Stimulated activated CD8-positive, alpha-beta memory T cell treated with anti-CD3 and anti-CD28 coated beads, Interleukin-4, amount 100 ng/mL, for 24 hours (primary cell): ENCODE data around the gene KCNG1.

Experiments used
- DNase-seq: peaks from one replicate; pipeline ENCODE4 v3.0.0-alpha.2; 2020; ENCODE audit warnings: low read depth

The KCNG1 gene

DNA sequence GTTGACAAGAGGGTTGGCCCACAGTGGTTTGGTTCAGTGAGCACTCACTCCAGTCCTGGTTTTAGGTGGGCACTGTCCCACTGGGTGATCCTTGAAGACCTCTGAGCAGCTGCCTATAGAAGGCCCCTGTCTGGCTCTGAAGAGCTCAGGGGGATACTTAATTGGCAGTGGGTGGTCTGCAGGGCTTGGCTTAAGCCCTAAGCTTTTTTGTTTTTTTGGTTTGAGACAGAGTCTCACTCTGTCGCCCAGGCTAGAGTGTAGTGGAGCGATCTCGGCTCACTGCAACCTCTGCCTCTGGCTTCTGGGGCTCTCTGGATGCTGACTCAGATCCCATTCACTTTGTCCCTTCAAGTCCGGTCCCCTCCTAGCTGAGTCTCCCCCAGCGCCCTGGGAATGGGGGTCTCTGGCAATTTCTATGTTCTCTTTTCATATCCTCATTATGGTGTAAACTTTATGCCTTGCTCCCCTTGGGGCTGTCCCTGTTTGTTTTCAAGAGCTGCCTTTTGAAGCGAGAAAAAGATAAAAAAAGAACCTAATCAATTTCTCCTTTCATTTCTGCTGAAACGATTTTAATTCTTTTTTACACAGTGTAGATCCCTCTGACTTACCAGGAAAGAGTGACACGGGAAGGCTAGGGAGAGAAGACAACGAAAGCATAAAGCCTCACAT, 12.2 kb upstream of the KCNG1 start:
- DNase-seq: no peak

DNA sequence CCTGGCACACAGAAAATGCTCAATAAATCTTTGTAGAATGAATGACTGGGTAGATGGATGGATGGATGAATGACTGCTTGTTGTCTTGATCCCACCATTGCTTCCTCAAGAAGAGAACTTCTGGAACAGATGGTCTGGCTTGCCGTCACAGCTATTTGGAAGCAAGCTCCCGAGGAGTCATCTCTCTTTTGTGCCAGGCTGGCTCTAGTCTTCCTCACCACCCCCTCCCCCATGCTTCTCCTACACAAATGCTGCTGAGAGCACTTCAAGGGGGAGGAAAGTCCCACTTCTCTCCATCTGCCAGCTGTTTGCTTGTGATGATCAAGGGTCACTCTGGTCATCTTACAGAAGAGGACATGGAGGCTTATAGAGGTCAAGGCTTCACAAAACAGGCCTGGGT, 11.6 kb upstream of the KCNG1 start:
- DNase-seq: no peak

GRCh38 chr20:51029963-51030920, 7.3 kb upstream of the KCNG1 start:
- DNase-seq: no peak

DNA sequence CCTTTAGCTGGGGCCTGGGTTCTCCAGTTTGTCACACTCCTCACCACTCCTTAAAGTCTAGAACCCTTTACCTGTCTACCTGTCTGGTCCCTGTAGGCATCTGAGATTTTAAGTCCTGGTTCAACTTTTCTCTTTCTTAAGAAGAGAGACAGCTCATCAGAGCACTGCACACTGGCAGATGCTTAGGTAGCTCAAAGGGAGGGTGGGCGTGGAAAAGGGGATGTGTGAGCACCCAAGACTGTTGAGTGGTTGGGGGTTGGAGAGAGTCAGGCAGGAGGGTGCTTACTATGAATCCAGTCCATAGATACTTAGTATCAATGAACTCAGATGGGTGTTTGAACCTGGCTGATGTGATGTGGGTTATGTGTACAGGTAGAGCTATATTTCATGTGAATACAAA, 6.6 kb upstream of the KCNG1 start:
- DNase-seq: no peak

- DNase-seq: no peak
These were observed 5.8 kb upstream of the KCNG1 start for GRCh38 chr20:51028616-51029212.

DNA sequence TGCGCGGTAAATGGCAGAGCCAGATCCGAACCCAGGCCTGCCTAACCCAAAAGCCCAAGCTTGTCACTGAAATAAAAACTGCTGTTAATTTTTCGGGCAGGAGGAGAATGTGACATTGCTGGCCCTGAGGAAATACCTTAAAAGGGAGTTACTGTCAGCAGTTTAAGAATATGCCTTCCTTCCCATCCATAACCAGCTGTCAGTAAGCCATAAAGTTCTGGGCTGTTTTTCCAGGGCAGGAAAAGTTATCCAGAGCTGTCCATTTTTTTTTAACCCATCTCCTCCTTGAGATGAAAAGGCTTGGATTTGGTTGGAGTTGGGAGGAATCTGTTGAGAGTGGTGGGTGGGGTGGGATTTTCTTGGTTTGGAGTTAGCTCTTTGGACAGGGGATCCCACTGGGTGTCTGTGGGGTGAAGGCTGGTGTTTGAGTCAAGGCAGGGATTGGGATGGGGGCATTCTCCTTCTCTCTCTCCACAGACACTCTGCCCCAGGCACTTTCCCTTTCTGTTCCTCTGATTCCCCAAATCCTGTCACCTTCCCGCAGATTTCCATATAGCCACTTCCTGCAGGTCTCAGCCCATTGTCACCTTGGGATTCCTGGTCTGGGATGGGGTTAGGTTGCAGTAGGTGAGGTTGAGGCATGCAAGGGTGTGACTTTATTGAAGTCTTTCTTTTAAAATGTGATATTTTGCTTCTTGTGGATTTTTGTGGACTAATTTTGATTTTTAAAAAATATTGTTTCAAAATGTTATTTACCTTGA, 4.3 kb upstream of the KCNG1 start:
- no peak for DNase-seq

DNA sequence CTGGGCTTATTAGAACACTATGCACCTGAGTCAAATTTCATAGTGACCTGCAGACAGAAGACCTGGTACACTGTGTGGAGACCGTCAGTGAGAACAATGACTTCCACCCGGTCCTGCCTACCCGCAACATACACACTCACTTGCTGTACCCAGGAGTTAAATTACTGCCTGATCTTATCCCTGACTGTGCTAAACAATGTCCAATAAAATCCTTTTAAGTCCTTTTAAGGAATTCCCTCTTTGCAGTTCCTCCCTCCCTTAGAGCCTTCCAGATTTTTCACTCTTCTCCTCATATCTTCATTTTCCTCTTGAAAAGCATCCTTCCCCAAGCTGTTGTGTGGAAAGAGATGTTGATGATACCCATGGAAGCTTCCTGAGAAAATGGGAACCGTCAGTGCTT, 3.4 kb upstream of the KCNG1 start:
- no peak for DNase-seq

GRCh38 chr20:51024761-51025160, 1.9 kb upstream of the KCNG1 start:
- no peak for DNase-seq

GRCh38 chr20:51023617-51024155, 779 bp upstream of the KCNG1 start:
- no peak for DNase-seq

GRCh38 chr20:51022227-51022802, 592 bp downstream of the KCNG1 start:
- no peak for DNase-seq

- DNase-seq: no peak
These were observed 1.6 kb downstream of the KCNG1 start for GRCh38 chr20:51021067-51022025.

- DNase-seq: no peak
These were observed 2.2 kb downstream of the KCNG1 start for GRCh38 chr20:51020657-51021056.

GRCh38 chr20:51019656-51020592, 3.0 kb downstream of the KCNG1 start:
- DNase-seq: no peak

GRCh38 chr20:51017251-51017650, 5.7 kb downstream of the KCNG1 start:
- DNase-seq: no peak

DNA sequence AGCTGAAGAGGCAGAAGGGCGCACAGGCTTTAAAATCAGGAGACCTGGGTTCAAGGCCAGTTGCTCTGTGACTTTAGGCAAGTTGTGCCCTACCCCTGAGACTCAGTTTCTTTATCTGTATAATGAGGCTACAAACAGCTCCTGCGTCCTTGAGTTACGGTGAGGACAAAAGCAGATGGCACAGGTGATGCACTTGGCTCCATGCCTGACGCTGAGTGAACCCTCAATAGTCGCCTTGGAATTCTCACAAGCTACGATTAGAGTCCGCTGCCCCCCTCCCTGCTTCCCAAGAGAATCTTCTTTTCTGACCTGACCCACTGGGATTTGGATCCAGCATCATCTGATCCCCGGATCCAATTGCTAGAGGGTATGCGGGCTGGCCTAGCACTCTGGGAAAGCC, 6.4 kb downstream of the KCNG1 start:
- no peak for DNase-seq

- DNase-seq: peak; percentile 4
These were observed 7.8 kb downstream of the KCNG1 start for GRCh38 chr20:51014797-51015722.

DNA sequence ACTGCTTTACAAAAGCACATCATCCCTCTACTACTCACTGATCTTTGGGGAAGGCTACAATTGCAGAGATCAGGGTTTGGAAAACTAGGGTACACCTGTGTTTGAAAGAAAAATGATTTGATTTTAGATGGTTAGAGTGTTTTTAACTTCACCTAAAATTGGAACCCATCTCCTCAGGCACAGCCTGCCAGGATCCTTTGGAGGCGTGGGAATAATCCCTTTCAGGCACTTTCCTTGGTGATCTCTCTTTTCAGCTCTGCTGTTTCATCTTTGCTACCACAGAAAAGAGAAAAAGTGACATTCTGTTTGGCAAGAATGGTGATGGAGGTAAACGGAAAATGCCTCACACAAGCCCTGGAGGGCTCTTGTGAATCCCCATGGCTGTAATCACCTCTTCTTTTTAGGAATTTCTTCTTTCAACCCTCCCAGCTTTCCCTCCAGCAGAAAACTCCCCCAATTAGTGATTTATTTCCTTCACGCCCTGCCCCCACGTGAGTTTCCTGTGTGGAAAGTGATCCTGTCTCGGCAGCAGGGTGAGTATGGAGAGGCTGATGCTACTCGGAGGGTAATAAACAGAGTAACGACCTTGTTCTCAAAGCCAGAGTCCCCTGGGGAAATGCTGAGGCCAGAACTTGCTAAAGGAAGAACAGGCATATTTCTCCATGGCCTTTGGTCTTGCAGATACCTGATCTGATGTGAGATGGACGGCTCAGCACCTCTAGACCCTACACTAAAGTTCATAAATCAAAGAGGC, 9.2 kb downstream of the KCNG1 start:
- no peak for DNase-seq
